Measurements from ENCODE around the gene C1QTNF2.

C1QTNF2 gene

DNA sequence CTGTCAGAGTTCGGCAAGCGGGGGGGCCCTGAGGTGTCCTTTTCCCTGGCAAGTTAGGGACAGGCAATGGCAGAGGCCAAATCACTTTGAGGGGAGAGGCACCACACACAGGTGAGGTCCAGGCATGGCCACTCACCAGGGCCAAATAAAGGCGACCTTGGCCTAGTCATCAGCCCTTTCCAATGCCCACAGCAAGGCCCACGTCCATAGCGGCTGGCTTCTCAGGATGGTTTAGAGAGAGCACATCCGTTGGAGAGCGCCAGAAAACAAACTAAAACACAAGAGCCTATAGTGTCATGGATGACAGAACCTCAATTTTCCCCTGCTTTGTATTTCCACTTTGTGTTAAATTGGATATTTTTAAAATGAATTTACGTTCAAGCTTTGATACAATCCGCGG, 65.1 kb downstream of the C1QTNF2 start:
- no peak for DNase-seq (ENCODE audit: low read depth in 1 of 2, low spot score in 1 of 2)

- DNase-seq (ENCODE audit: low read depth in 1 of 2, low spot score in 1 of 2) = no peak
Observed at GRCh38 chr5:160303690-160304089, 66.7 kb downstream of the C1QTNF2 start.

DNA sequence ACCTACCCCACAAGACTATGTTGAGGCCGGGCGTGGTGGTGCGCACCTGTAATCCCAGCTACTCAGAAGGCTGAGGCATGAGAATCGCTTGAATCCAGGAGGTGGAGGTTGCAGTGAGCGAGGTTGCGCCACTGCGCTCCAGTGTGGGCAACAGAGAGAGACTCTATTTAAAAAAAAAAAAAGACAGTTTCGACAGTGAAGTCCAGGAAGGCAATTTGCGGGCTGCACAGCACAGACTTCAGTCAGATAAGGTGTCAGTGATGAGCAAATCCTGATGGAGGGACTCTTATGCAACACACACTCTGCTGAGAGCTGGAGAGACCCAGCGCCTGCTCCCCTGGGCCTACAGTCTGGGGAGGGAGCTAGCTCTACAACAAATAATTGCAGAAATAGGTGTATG, 72.2 kb downstream of the C1QTNF2 start:
- DNase-seq (ENCODE audit: low read depth in 1 of 2, low spot score in 1 of 2) = no peak

GRCh38 chr5:160297776-160298175, 72.7 kb downstream of the C1QTNF2 start:
- no peak for DNase-seq (ENCODE audit: low read depth in 1 of 2, low spot score in 1 of 2)
